Subcutaneous abdominal adipose tissue (tissue), 5 donors: ENCODE results near the gene MLKL.

Source experiments
- H3K27ac ChIP-seq: one replicate; pipeline ENCODE4 v1.7.0; 2013; ENCODE audit warnings: low read depth, mild to moderate bottlenecking, inconsistent platforms, low read length, moderate library complexity
- H3K27me3 ChIP-seq, 5 donors: one replicate each; pipeline ENCODE4 v1.7.0; 2013; ENCODE audit warnings: low read length in 5 of 5, inconsistent platforms in 1 of 5; ENCODE audit not compliant: control insufficient read depth in 5 of 5, insufficient read depth in 4 of 5
- H3K36me3 ChIP-seq, 5 donors: one replicate each; pipeline ENCODE4 v1.7.0; 2013; ENCODE audit warnings: low read length in 5 of 5; ENCODE audit not compliant: control insufficient read depth in 5 of 5, insufficient read depth in 5 of 5
- H3K4me1 ChIP-seq, 5 donors: one replicate each; pipeline ENCODE4 v1.7.0; 2013; ENCODE audit warnings: low read length in 5 of 5, mild to moderate bottlenecking in 3 of 5, moderate library complexity in 1 of 5; ENCODE audit not compliant: control insufficient read depth in 5 of 5, insufficient read depth in 5 of 5
- H3K4me3 ChIP-seq, 5 donors: one replicate each; pipeline ENCODE4 v1.7.0; 2013; ENCODE audit warnings: low read length in 5 of 5, low read depth in 1 of 5
- H3K9ac ChIP-seq, 5 donors: one replicate each; pipeline ENCODE4 v1.7.0; 2013; ENCODE audit warnings: low read length in 5 of 5, mild to moderate bottlenecking in 4 of 5, moderate library complexity in 3 of 5
- H3K9me3 ChIP-seq, 5 donors: one replicate each; pipeline ENCODE4 v1.7.0; 2013; ENCODE audit warnings: low read length in 5 of 5; ENCODE audit not compliant: control insufficient read depth in 5 of 5
- donor health status: healthy.
- donor health status: healthy.
- donor health status: healthy.
- donor health status: healthy.
- donor health status: healthy.

MLKL gene

DNA sequence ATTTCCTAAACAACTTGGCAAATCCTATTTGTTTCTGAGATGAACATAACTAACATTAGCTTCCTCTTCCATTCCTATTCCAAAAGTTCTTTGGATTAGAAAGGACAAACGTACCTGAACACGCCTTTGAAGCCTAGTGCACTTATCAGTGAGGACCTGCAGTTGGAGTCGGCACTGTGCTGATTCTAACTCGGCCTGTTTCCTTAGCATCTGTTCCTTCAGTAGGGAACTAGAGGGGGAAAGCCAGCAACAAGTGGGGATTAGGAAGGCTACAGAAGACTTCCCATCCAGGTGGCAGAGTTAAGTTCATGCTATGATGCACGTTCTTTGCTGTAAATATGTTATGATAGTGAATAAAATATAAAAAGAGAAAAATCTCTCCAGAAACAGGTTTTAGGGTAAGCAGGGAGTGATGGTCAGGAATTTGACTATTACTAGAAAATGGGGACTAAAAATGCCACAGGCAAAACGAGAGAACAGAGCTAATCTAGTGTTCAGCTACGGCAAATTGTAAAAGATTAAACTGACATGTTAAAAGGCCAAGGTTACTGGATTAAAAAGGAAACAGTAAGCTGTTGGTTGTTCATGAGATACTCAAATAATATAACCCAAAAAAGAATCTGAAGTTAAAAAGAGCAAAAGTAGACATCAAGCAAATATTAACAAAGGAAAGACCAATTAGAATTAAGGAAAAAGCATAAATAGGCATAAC is 62.8 kb downstream of the MLKL start:
- no peaks in the 10 kb centered on the region for H3K9me3 ChIP-seq
- no peak overlapping the region for H3K27ac ChIP-seq
- no peak overlapping the region for H3K9ac ChIP-seq
- no peaks in the 10 kb centered on the region for H3K27me3 ChIP-seq
- H3K36me3 ChIP-seq, result peaks cover 12 to 64% (median 37%) of the 10 kb centered on the region in 5 donors
- H3K4me3 ChIP-seq, result no peak overlapping the region
- no peaks in the 10 kb centered on the region for H3K4me1 ChIP-seq

GRCh38 chr16:74635303-74635702 is 65.4 kb downstream of the MLKL start:
- no peaks in the 10 kb centered on the region for H3K27me3 ChIP-seq
- no peak overlapping the region for H3K4me3 ChIP-seq
- no peaks in the 10 kb centered on the region for H3K4me1 ChIP-seq
- H3K9me3 ChIP-seq, result no peaks in the 10 kb centered on the region
- H3K36me3 ChIP-seq, result peaks cover 19 to 77% (median 52%) of the 10 kb centered on the region in 5 donors
- H3K27ac ChIP-seq, result no peak overlapping the region
- no peak overlapping the region for H3K9ac ChIP-seq

GRCh38 chr16:74633686-74634085 is 67.0 kb downstream of the MLKL start:
- H3K9ac ChIP-seq, result no peak overlapping the region
- peaks cover 20 to 84% (median 53%) of the 10 kb centered on the region in 5 donors for H3K36me3 ChIP-seq
- H3K27ac ChIP-seq, result no peak overlapping the region
- no peaks in the 10 kb centered on the region for H3K4me1 ChIP-seq
- H3K9me3 ChIP-seq, result no peaks in the 10 kb centered on the region
- no peak overlapping the region for H3K4me3 ChIP-seq
- H3K27me3 ChIP-seq, result no peaks in the 10 kb centered on the region

GRCh38 chr16:74627506-74628220 is 73.0 kb downstream of the MLKL start:
- H3K36me3 ChIP-seq, result peaks cover 23 to 94% (median 81%) of the 10 kb centered on the region in 5 donors
- no peak overlapping the region for H3K27ac ChIP-seq
- H3K9ac ChIP-seq, result peak overlapping the region in 1 of 5 donors; percentile 46

GRCh38 chr16:74626741-74627416 is 73.8 kb downstream of the MLKL start:
- Histone ChIP-seq H3K27me3 (no peaks in the 10 kb centered on the region), H3K27ac (no peak overlapping the region), H3K4me1 (peaks cover 0 to 15% (median 0%) of the 10 kb centered on the region in 5 donors), H3K9me3 (no peaks in the 10 kb centered on the region), H3K4me3 (no peak overlapping the region), H3K36me3 (peaks cover 20 to 94% (median 74%) of the 10 kb centered on the region in 5 donors), H3K9ac (peak overlapping the region in 2 of 5 donors; percentile 11 to 34)

More at GRCh38 chr16:74627506-74628220, 73.0 kb downstream of the MLKL start:
- Histone ChIP-seq H3K4me1 (peaks cover 0 to 15% (median 0%) of the 10 kb centered on the region in 5 donors), H3K9me3 (no peaks in the 10 kb centered on the region), H3K27me3 (no peaks in the 10 kb centered on the region), H3K4me3 (no peak overlapping the region)

- peaks cover 17 to 87% (median 68%) of the 10 kb centered on the region in 5 donors for H3K36me3 ChIP-seq
Observed at GRCh38 chr16:74625500-74626350, 74.9 kb downstream of the MLKL start.

DNA sequence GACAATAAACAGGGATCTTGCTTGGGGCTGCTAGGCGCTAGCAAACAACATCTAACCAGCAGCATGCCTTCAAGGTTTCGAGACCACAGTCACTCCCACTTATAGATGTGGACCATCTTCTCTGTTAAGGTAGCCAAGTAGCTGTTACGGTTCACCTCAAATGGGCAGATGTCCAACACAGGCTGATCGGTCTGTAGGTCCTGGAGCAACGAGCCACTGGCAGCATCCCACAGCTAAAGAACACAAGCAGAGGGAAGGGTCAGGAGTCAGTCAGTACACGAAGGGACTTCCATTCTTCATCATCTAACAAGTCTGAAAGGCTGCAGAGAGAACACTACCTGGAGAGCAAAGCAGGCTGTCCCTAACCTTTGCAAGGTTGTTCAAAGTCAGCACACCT is 76.8 kb downstream of the MLKL start:
- peaks cover 13 to 74% (median 51%) of the 10 kb centered on the region in 5 donors for H3K36me3 ChIP-seq
- peaks cover 0 to 15% (median 0%) of the 10 kb centered on the region in 5 donors for H3K4me1 ChIP-seq
- no peaks in the 10 kb centered on the region for H3K9me3 ChIP-seq
- H3K4me3 ChIP-seq, result no peak overlapping the region
- no peak overlapping the region for H3K9ac ChIP-seq
- H3K27ac ChIP-seq, result no peak overlapping the region
- H3K27me3 ChIP-seq, result no peaks in the 10 kb centered on the region

More at GRCh38 chr16:74625500-74626350, 74.9 kb downstream of the MLKL start:
- Histone ChIP-seq H3K27ac (no peak overlapping the region), H3K27me3 (no peaks in the 10 kb centered on the region), H3K4me3 (no peak overlapping the region), H3K9ac (no peak overlapping the region), H3K9me3 (no peaks in the 10 kb centered on the region), H3K4me1 (peaks cover 0 to 15% (median 0%) of the 10 kb centered on the region in 5 donors)

DNA sequence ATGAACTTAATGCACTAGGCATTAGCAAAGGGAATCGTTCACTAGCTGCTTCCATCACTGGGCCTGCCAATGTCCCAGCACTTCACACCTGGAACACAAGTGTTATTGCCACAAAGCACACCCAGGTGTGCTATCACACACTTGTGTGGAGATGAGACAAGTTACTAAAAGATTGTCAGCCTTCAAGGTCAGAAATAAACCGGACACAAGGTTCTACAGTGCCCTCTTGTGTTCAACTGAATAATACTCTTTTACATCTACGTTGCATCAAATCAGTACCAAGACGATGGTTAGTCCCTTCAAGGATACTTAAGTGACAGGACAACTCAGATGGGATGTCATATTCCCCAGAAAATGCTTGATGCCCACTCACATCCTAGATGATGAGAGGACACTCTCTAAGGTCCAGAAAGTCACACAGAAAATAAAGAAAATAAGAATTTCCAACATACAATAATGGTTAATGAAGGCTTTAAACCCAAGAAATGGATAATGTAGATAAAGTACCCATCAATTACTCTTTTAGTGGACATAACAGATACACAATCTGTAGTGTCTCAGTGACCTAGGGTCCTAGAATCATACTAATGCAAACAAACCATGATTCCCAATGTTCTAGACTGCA is 77.3 kb downstream of the MLKL start:
- Histone ChIP-seq H3K4me3 (no peak overlapping the region), H3K4me1 (peaks cover 0 to 15% (median 0%) of the 10 kb centered on the region in 5 donors), H3K27me3 (no peaks in the 10 kb centered on the region), H3K27ac (no peak overlapping the region), H3K36me3 (peaks cover 13 to 69% (median 48%) of the 10 kb centered on the region in 5 donors), H3K9ac (no peak overlapping the region), H3K9me3 (no peaks in the 10 kb centered on the region)

GRCh38 chr16:74622005-74622404 is 78.7 kb downstream of the MLKL start:
- H3K36me3 ChIP-seq, result peaks cover 12 to 57% (median 35%) of the 10 kb centered on the region in 5 donors
- no peaks in the 10 kb centered on the region for H3K9me3 ChIP-seq

More at GRCh38 chr16:74622005-74622404, 78.7 kb downstream of the MLKL start:
- H3K27me3 ChIP-seq, result no peaks in the 10 kb centered on the region
- H3K4me1 ChIP-seq, result peaks cover 0 to 3% (median 0%) of the 10 kb centered on the region in 5 donors
- H3K27ac ChIP-seq, result no peak overlapping the region
- H3K4me3 ChIP-seq, result no peak overlapping the region
- no peak overlapping the region for H3K9ac ChIP-seq
